GM12864 (cell line): ENCODE measurements around the gene LCE1A.

Source experiments
- DNase-seq: peaks from one replicate; pipeline ENCODE4 v3.0.0-alpha.2; 2011; ENCODE audit warnings: low read depth
- H3K4me3 ChIP-seq: 2 replicates; pipeline ENCODE4 v1.5.1; 2011; ENCODE audit warnings: mild to moderate bottlenecking, low read depth, low read length, control low read depth
- CTCF ChIP-seq: IDR thresholded peaks from 2 replicates; pipeline ENCODE4 v1.5.1; 2011; ENCODE audit warnings: low read depth, mild to moderate bottlenecking, moderate library complexity, low read length, control low read depth, inconsistent platforms; ENCODE audit errors: missing control alignments

The LCE1A gene

DNA sequence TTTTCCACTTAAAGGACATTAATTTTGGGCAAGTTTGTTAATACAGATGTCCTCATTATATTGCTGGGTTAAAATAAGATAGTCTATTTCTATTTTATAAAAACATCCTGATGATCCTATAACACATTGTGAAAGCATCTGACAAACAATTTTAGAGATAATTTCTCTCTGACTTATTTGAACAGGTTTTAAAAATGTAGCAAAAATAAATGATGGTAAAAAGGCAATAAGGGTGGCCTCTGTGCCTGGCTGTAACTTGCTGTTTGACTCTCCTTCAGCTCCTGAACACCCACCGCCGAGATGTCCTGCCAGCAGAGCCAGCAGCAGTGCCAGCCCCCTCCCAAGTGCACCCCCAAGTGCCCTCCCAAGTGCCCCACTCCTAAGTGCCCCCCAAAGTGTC, at the start of gene LCE1A:
Gene LCE1A, plus strand, starts transcription at position 301 of the 400 bp plus-strand sequence. Its CDS starts 0 bp downstream, at position 301.
- H3K4me3 ChIP-seq = no peak within 1 kb of the TSS
- no peak for DNase-seq
- no peak for TF ChIP-seq CTCF

DNA sequence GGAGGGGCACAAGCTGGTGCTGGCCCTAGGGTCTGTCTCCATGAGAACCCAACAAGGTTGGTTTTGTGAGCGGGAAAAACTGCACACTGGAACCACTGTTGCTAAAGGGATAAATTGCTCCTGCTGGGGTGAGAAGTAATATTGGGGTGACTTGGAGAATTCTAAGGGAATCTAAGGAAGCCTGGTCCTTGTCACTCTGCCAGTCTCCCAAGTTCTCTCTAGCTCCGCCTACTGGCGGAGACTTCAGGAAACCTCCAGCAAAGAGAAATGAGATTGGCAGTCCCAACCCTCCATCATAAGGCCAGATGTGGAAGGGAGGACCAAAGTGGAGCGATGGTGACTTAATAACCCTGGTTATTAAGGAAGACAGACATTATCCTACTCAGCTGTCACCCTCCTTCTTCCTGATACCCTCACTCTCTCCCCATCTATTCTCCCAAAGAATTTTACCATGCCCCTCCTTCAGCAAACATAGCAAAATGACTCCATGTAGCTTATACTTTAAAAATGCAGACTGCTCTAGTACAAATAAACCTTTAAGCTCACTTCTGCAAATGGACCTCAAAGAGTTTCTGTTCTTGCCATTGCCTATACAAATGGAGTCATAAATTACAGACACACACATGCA, 49.6 kb upstream of the LCE1A start:
- peak; percentile 77 for TF ChIP-seq CTCF
- H3K4me3 ChIP-seq = no peak overlapping the region
- no peak for DNase-seq

GRCh38 chr1:152783095-152783494, 44.2 kb upstream of the LCE1A start:
- no peak for TF ChIP-seq CTCF
- no peak overlapping the region for H3K4me3 ChIP-seq
- no peak for DNase-seq

GRCh38 chr1:152786077-152786476, 41.2 kb upstream of the LCE1A start, which contains the start of gene LCE1E:
LCE1E (plus strand) TSS chr1:152786257; CDS start chr1:152787300, 1,043 bp downstream.
- no peak for TF ChIP-seq CTCF
- no peak within 1 kb of the TSS for H3K4me3 ChIP-seq
- DNase-seq = no peak

- no peak for TF ChIP-seq CTCF
- DNase-seq = no peak
- no peak overlapping the region for H3K4me3 ChIP-seq
Measured at GRCh38 chr1:152795686-152796085, 31.6 kb upstream of the LCE1A start.

DNA sequence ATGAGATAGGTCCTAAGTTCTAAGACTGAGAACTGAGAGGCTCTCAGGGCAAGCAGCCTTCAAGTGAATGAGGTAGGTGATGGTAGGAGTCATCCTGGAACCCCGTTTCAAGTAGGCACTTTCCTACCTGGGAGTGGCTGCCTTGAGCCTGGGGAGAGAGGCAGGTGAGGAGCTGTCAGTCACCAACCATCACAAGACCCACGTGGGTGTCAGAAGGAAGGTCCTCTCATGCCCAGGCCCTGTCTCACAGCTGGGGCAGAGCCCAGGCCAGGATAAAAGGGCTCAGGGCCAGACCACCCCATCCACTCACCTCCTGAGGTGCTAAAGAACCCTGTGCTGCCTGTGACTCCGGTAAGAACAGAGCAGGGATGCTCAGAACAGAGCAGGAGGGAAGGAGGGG, 30.9 kb upstream of the LCE1A start, which contains the start of gene LCE1D:
Gene LCE1D, plus strand, starts transcription at position 301 of the 400 bp plus-strand sequence. CDS start 1,074 bp downstream, outside the sequence.
- H3K4me3 ChIP-seq = no peak within 1 kb of the TSS
- no peak for DNase-seq
- no peak for TF ChIP-seq CTCF

DNA sequence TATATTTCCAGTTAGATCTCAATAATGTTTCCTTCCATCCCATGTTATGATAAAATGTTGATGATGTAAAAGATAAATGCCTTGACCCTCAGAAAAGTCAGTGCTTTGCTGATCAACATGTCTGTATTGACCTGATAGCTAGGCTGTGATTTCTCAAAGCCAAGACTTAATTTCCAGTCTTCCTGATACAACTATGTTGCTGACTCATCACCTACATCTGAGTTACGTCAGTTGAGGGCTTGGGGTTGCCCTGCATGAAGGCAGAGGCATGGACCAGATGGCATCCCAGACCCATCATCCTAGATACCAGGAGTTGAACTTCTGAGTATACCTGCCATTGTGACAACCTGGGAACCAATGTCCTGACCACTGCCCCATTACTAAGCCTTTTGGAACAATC, 25.9 kb upstream of the LCE1A start:
- no peak overlapping the region for H3K4me3 ChIP-seq
- TF ChIP-seq CTCF = no peak
- DNase-seq = no peak
